KOPT-K1 (cell line): ENCODE data around the gene ASRGL1.
A peak's percentile ranks its signal among the peaks of the same experiment; 100 is the strongest.
"Not testable (repeated sequence)": the region's sequence is repeated elsewhere in the genome, so short reads cannot be mapped to it uniquely, and the experiment has no call there.

Experiments
- H3K27ac ChIP-seq: fragments of 200-600 bp; sonication (generic); 2 replicates; pipeline ENCODE4 v1.5.1; 2016; ENCODE audit warnings: antibody characterized with exemption, mild to moderate bottlenecking, low read depth, low read length; ENCODE audit not compliant: poor library complexity, severe bottlenecking
- H3K36me3 ChIP-seq: fragments of 200-600 bp; sonication (generic); 2 replicates; pipeline ENCODE4 v1.5.1; 2017; ENCODE audit warnings: antibody characterized with exemption, mild to moderate bottlenecking, low read length, moderate library complexity; ENCODE audit not compliant: insufficient read depth
- H3K9me3 ChIP-seq: fragments of 200-600 bp; sonication (generic); 2 replicates; pipeline ENCODE4 v1.5.1; 2017; ENCODE audit warnings: antibody characterized with exemption, low read length, mild to moderate bottlenecking; ENCODE audit not compliant: insufficient read depth, poor library complexity, severe bottlenecking

ASRGL1 gene

DNA sequence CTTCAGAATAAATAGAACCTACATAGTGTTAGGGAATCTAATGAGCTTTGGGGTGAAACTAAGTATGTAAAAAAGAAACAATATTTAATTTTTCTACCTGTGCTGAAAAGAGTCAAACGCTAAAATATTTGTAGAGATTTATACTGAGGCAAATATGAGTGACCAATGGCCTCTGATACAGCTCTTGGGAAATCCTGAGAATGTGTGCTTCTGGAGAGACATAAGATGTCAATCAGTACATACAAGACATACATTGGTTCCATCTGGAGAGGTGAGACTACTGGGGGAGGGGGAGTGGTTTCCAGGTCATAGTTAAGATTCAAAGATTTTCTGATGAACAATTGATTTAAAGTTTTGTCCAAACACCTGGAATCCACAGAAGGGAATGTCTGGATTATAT lies 970 bp downstream of the ASRGL1 start:
- no peaks in the 10 kb centered on the region for H3K9me3 ChIP-seq
- peaks cover 32% of the 10 kb centered on the region for H3K36me3 ChIP-seq
- H3K27ac ChIP-seq, result peak overlapping the region; percentile 69

DNA sequence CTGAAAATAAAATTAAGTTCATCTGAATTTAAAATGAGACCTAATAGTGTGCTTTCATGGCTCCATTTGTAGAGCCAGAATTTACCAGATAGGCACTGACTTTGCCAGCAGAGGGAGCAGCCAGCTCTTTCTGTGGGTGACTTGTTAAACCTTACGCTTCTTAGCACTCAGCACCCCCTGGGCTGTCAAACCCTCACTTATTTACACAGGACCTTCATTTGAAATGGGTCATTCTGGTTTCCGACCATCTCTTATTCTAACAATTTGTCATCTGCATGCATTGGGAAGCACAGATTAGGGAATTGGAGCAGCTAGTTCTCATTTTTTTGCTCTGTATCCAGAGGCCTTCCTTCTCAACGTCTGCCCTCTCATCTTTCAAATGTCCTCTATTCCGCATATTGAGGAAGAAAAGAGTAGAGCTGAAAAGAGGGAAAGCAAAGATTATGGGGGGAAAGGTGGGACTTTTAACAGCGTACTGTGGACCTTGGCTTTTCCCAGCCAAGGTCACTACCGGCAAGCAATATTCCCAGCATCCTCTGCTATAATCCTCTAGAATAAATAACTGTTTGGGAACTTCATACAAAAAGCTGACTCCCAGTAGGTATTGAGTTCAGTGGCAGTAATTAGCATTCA lies 3.1 kb downstream of the ASRGL1 start:
- H3K27ac ChIP-seq, result no peak overlapping the region

DNA sequence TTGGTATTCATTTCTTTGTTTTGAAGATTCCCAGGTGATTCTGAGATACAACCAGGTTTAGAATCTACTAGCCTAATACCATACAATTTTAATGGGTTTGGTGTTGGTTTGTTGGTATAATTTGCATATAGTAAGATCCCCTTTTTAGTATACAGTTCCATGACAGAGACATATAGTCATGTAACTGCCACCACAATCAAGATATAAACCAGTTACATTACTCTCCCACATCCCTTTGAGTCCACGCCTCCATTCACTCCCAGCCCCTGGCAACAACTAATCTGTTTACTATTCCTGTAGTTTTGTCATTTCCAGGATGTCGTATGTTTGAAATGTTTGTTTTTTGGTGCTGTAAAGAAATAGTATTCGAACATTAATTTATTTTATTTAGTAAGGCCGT lies 4.3 kb downstream of the ASRGL1 start:
- H3K9me3 ChIP-seq, result no peaks in the 10 kb centered on the region
- H3K27ac ChIP-seq, result no peak overlapping the region
- H3K36me3 ChIP-seq, result peaks cover 58% of the 10 kb centered on the region

More for the DNA sequence above, 3.1 kb downstream of the ASRGL1 start:
- peaks cover 46% of the 10 kb centered on the region for H3K36me3 ChIP-seq
- no peaks in the 10 kb centered on the region for H3K9me3 ChIP-seq

DNA sequence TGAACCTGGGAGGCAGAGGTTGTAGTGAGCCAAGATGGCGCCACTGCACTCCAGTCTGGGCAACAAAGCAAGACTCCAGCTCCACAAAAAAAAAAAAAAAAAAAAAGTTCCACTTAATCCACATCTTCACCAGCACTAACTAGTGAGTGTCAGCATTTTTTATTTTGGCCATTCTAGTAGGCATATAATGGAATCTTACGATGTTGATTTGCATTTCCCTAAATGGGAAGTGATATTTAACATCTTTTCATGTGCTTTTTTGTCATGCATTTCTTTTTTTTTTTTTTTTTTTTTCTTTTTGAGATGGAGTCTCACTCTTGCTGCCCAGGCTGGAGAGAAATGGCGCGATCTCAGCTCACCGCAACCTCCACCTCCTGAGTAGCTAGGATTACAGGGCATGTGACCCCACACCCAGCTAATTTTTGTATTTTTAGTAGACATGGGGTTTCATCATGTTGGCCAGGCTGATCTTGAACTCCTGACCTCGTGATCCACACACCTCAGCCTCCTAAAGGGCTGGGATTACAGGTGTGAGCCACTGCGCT lies 6.5 kb downstream of the ASRGL1 start:
- H3K36me3 ChIP-seq, result peaks cover 67% of the 10 kb centered on the region
- H3K9me3 ChIP-seq, H3K27ac ChIP-seq: not testable (repeated sequence)

DNA sequence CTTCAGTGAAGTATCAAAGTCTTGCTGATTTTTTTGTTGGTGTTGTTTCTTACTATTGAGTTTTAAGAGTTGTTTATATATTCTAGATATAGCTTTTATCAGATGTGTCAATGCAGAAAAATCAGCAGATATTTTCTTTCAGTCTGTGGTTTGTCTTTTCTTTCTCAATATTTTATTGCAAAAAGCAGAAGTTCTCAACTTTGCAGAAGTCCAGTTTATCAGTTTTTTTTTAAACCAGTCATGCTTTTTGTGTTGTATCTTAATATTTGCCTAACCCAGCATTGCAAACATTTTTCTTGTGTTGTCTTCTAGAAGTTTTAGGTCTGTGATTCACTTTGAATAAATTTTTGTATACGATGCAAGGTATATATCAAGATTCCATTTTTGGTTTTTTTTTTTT lies 7.0 kb downstream of the ASRGL1 start:
- Histone ChIP-seq H3K36me3 (peaks cover 67% of the 10 kb centered on the region), H3K9me3 (no peaks in the 10 kb centered on the region), H3K27ac (no peak overlapping the region)

DNA sequence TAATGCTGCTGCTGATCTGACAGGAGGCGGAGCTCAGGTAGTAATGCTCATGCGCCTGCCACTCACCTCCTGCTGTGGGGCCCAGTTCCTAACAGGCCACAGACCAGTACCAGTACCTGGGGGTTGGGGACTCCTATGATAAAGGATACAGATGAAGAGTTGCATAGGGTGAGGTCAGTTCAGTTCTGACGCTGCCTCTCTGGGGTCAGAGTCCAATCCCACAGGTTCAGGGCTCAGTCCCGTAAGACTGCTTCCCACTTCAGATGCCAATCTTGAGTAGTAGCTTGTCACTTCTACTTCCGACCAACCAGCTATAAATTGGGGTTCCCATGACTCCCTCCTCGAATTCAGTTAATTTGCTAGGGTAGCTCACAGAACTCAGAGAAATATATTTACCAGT lies 8.6 kb downstream of the ASRGL1 start:
- no peaks in the 10 kb centered on the region for H3K9me3 ChIP-seq
- no peak overlapping the region for H3K27ac ChIP-seq
- peaks cover 57% of the 10 kb centered on the region for H3K36me3 ChIP-seq

DNA sequence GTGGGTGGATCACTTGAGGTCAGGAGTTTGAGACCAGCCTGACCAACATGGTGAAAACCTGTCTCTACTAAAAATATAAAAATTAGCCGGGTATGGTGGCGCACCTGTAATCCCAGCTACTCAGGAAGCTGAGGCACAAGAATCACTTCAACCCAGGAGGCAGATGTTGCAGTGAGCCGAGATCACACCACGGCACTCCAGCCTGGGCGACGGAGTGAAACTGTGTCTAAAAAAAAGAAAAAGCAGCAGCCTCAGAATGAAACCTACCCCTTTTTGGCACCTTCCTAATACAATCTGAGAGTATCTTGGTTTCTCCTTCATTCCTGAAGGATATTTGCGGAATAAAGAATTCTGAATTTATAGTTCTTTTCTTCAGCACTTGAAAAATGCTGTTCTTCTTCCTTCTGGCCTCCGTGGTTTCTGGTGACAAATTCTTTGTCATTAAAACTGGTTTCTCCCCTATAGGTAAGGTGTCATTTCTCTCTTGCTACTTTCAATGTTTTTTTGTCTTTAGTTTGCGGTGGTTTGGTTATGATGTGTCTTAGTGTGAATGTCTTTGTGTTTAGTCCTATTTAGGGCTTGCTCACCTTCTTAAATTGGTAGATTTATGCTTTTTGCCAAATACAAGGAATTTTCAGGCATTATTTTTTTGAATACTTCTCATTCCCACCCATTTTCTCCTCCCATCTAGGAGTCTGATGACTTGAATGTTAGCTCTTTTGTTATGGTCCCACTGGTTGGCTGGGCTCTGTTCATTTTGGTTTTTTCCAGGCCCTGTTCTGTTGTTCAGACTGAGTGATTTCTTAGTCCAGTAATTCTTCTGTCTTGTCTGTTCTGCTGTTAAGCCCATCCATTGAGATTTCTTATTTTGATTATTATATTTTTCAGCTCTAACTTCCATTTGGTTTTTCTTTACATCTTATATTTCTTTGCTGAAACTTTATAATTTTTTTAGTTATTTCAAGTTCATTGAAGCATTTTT lies 15.4 kb downstream of the ASRGL1 start:
- Histone ChIP-seq H3K36me3 (peaks cover 41% of the 10 kb centered on the region), H3K27ac (no peak overlapping the region), H3K9me3 (no peaks in the 10 kb centered on the region)

DNA sequence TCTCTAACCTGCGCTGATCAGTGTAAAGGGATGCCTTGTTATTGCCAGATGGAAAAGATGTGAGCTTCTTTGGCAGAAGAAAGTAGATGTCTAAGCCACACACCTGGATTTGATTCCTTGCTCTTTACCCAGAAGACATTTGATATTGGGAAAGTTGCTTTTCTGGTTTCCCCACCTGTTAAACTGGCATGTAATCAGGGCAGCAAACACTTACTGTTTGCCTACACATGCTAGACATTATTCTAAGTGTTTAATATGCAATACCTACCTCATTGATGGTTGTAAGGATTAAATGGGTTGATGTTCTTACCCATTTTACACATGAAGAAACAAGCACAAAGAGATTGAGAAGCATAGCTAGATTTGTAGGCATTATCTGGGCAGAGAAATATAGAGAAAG lies 16.6 kb downstream of the ASRGL1 start:
- H3K36me3 ChIP-seq, result peaks cover 53% of the 10 kb centered on the region
- no peak overlapping the region for H3K27ac ChIP-seq
- no peaks in the 10 kb centered on the region for H3K9me3 ChIP-seq

DNA sequence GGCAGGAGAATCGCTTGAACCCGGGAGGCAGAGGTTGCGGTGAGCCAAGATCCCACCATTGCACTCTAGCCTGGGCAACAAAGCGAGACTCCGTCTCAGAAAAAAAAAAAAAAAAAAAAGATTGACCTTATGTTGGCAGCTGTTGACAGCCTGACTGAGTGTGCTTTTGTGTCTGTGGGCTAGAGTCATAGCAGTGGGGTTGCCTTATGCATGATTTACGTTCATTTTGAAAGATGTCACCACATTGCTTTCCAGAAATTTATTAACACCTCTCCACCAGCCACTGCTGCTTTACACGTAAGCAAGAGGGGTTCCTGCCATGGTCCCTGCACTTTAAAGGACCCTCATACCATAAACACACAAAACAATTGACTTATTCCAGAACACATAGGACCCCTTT lies 21.0 kb downstream of the ASRGL1 start:
- peaks cover 43% of the 10 kb centered on the region for H3K36me3 ChIP-seq
- H3K9me3 ChIP-seq, result no peaks in the 10 kb centered on the region
- no peak overlapping the region for H3K27ac ChIP-seq

DNA sequence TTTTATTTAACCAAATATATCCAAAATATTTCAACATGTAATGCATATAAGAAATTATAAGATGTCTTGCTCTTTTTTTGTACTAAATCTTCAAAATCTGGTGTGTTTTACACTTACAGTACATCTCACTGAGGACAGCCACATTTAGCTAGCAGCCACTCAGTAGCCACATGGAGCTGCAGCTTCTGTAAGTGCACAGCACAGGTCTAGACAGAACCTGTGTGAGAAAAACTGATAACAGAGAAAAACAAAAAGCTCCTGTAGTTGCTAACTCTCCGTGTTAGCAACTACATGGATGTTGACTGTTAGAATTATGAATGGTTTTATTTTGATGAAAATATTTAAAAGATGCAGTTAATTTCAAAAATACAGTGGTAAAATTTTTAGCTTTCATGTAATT lies 22.2 kb downstream of the ASRGL1 start:
- Histone ChIP-seq H3K27ac (no peak overlapping the region), H3K9me3 (no peaks in the 10 kb centered on the region), H3K36me3 (peaks cover 36% of the 10 kb centered on the region)

DNA sequence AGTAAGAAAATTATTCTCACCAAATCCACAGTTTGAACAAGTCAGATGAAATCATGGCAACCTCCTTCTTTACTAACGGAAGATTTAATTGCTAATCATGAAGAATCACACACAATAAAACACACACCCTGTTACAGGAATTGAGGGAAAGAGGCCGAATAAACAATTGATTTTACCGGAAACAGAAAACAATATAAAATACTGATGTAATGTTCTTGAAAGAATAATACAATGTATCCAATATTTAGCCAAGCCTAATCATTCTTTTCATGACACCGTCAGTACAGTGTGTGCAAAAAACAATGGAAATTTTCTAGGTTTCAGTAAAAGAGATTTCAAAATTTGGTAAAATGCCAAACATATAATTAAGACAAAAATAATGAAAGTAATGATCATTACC lies 23.4 kb downstream of the ASRGL1 start:
- H3K36me3 ChIP-seq, result peaks cover 36% of the 10 kb centered on the region
- H3K9me3 ChIP-seq, result no peaks in the 10 kb centered on the region
- no peak overlapping the region for H3K27ac ChIP-seq

DNA sequence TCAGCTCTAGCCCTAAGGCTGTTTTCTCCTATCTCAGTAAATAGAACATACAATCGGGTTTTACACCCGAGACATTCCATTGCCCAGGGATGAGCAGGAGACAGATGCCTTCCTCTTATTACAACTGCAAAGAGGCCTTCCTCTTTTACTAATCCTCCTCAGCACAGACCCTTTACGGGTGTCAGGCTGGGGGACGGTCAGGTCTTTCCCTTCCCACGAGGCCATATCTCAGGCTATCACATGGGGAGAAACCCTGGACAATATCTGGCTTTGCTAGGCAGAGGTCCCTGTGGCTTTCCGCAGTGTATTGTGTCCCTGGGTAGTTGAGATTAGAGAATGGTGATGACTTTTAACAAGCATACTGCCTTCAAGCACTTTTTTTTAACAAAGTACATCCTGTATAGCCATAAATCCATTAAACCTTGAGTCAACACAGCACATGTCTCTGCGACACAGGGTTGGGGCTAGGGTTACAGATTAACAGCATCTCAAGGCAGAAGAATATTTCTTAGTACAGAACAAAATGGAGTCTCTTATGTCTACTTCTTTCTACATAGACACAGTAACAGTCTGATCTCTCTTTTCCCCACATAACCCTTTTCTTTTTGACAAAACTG lies 31.7 kb downstream of the ASRGL1 start:
- H3K9me3 ChIP-seq, H3K36me3 ChIP-seq, H3K27ac ChIP-seq: not testable (repeated sequence)

DNA sequence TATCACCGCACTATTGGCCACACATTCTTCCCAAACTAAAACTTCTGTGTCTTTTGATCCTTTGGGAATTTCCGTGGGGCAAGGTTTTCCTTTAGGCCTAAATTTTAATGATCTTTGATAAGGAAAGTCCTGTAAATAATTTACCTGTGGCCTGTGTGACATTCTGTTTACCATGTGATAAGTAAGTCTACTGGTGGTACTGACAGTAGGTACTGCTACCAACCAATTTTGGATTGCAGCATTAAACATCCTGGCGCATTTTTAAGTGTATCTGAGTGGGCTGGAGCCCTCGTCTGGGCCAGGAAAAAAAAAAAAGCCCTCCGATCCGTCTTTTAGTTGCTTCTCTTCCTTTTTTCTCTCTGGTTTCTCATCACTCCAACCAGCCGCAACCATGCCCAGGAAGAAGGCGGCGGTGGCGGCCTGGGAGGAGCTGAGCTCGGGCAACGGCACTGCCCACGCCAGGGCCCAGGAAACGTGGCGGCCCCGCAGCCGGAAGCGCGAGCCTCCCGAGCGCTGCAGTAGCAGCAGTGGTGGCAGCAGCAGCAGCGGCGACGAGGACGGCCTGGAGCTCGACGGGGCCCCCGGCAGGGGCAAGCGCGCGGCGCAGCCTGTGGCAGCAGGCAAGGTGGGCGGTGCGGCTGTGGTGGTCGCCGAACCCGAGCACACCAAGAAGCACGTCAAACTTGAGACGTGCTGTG lies 33.6 kb downstream of the ASRGL1 start:
- H3K9me3 ChIP-seq, result no peaks in the 10 kb centered on the region
- H3K36me3 ChIP-seq, result peaks cover 6% of the 10 kb centered on the region; the same call in 1 of the 2 replicates
- no peak overlapping the region for H3K27ac ChIP-seq

DNA sequence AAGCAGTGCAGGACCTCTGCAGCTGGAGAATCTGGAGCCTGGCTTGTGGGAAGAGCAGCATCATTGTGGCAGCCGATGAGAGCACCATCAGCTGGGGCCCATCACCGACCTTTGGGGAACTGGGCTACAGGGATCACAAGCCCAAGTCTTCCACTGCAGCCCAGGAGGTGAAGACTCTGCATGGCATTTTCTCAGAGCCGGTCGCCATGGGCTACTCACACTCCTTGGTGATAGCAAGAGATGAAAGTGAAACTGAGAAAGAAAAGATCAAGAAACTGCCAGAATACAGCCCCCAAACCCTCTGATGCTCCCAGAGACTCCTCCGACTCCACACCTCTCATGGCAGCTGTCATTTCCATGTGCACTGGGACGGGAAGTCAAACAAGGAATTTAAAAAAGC lies 35.6 kb downstream of the ASRGL1 start:
- Histone ChIP-seq H3K9me3 (no peaks in the 10 kb centered on the region), H3K36me3 (peaks cover 6% of the 10 kb centered on the region; the same call in 1 of the 2 replicates), H3K27ac (no peak overlapping the region)
